NCI-H1417 treated with DMSO at 0.1 percent for 48 hours (cell line): ENCODE results near the gene CNTNAP3.
"Not testable (repeated sequence)": the region's sequence is repeated elsewhere in the genome, so short reads cannot be mapped to it uniquely, and the experiment has no call there.

Experiments used
- DNase-seq: peaks from one replicate; lab custom pipeline; 2025; lab: John Stamatoyannopoulos, UW

Gene CNTNAP3

GRCh38 chr9:39287980-39288379 is at the start of gene CNTNAP3:
TSS of gene CNTNAP3 (minus strand) at chr9:39288167. CDS start at chr9:39288064, 103 bp downstream.
- not testable (repeated sequence) for DNase-seq

DNA sequence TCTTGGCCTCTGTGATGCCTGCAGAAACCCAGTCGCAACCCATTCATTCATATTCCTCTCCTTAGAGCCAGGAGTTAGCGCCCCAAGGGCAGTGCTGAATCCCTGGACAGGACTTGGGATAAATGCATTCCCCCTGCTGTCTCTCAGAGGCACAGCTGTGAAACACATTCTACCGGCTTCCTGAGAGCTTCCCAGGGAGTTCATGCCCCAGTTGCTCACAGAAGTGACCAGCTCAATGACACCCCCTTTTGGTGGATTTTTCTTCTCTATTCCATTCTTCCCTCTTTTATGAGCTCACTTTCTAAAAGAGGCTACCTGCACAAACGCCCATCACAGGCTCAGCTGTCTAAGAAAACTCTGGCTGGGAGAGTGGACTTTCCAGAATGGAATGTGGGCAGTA is 8.0 kb downstream of the CNTNAP3 start:
- DNase-seq, result not testable (repeated sequence)

DNA sequence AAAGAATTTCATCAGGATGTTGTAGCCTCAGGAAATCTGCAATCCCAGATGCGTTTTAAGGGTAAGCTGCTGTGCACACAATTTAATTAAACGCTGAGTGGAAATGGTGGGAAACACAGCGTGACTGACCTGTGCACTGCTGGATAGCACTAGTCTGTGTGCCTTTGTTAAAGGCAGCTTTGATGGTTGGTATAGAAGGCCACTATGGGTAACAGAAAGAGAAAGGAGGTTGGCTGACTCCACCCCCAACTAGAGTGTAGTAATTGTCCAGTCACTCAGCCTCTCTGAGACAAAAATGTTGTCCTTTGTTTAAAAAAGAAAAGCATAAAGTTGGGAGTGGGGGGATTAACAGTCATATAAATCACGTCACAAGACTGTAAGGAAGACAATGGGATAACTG is 45.5 kb downstream of the CNTNAP3 start:
- DNase-seq, result not testable (repeated sequence)

GRCh38 chr9:39232130-39232991 is 55.6 kb downstream of the CNTNAP3 start:
- DNase-seq, result not testable (repeated sequence)

DNA sequence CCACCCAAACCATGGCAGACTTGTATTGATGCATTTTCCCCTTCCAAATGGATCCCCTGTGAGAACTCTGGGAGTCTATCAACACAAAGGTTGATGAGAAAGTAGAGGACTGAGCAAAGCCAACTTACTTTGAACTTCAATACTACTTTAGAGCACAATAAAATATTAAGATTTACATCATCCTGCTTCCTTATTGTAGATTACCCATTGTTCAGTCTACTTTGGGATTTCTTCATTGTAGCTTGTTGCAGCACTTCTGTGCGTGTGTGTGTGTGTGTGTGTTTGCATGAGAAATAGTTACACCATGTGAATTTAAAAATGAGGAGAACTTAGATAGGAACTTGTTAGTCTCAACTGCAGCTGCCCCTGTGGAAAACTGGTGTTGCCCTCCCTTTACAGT is 72.0 kb downstream of the CNTNAP3 start:
- not testable (repeated sequence) for DNase-seq

- DNase-seq, result not testable (repeated sequence)
Measured at GRCh38 chr9:39209773-39210172, 78.2 kb downstream of the CNTNAP3 start.

DNA sequence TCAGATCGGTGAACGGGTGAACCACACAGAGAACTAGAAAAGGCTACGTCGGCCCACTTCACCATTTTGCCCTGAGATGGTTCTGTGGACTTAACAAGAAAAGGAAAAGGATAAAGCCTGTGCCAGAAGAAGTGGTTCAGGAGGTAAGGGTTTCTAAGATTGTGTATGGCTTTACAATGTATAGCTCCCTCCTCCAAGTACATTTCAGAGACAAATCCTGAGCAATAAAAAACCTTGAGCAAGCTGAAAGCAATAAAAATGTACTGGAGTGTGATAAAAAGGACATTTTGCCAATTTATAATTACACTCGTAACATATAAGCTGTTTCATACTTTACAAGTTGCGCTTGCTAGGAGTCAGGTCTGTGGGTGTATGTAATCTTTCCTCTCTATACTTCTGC is 81.3 kb downstream of the CNTNAP3 start:
- DNase-seq, result not testable (repeated sequence)

DNA sequence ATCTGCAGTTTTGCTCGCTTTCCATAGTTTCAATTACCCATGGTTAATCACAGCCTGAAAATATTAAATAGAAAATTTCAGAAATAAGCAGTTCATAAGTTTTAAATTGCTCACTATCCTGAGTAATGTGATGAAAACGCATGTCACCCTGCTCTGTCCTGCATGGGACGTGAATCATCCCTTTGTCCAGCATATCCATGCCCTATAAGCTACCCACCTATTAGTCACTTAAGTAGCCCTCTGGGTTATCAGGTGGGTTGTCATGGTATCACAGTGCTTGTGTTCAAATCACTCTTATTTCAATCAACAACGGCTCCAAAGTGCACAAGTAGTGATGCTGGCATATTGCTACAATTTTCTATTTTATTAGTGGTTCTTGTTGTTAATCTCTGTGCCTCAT is 82.1 kb downstream of the CNTNAP3 start:
- DNase-seq, result not testable (repeated sequence)

- not testable (repeated sequence) for DNase-seq
Measured at GRCh38 chr9:39200412-39200811, 87.6 kb downstream of the CNTNAP3 start.

GRCh38 chr9:39198000-39198709 is 89.8 kb downstream of the CNTNAP3 start:
- DNase-seq, result not testable (repeated sequence)

- DNase-seq, result not testable (repeated sequence)
Measured at GRCh38 chr9:39171370-39171769, 116.6 kb downstream of the CNTNAP3 start.

- DNase-seq, result not testable (repeated sequence)
Measured at GRCh38 chr9:39157714-39158113, 130.3 kb downstream of the CNTNAP3 start.

DNA sequence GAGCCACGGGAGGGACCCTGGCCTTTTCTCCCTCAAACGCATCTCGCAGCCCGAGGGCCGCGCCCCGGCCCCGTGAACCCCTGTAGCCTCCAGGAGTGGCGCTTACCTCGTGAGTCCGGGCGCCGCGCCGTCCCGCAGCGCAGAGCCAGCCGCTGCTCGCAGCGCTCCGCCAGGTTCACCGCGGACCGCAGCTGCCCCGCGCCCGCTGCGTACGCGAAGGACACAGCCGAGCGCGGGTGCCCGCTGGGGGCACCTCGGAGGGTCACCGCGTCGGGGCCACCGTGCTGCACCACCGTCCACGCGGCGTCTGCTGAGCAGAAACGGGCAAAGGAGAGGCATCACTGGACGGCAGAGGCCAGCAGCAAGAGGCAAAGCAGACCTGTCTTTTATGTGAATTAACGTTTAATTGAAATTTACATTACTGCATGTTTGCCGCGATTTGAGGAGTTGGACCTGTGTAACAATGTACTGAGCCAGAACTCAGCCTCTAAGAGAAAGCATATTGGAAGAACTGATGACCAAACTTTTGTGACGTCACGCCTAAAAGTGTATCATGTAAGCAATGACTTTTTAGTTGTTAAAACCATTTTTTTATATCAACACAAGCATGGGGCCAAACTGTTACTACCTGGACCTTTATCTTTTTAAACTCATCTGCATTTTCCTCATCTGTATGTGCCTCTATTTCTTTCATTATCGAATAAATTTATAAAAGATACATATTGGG is 155.0 kb downstream of the CNTNAP3 start:
- DNase-seq, result not testable (repeated sequence)

DNA sequence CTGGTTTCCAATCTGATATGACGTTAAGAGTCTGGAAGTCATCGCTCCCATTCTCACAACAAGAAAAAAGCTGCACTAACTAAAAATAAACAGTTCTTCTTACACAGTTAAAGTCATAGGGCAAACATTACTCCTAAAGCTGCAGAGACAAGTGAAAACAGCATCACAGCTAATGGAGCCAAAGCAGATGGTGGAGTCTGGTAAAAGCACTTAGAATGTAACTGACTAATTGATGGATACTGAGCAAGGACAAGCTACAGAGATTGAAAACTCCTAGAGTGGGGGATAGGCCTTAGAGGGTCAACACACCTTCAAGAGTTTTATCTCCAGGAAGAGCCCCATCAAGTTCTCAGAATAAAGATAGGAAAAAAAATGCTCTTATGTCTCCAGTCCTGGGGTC is 166.6 kb downstream of the CNTNAP3 start:
- not testable (repeated sequence) for DNase-seq

DNA sequence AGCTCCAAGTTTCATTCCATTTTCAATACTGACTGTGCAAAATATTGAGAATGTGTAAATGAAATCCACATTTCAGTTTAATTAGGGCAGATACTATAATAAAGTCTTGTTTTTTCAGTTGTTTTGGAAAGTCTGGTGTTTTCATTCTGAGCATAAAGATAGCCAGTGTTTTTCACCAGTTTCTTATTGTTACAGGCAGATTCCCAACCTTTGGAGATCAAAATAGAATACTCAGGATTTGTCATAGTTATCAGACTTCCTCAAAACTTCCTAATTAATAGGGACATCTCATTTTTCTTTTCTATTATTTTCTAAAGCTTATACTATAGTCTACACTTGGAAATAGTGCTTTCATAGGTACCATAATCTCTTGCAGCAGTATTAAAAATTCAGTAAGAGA is 176.2 kb downstream of the CNTNAP3 start:
- not testable (repeated sequence) for DNase-seq

DNA sequence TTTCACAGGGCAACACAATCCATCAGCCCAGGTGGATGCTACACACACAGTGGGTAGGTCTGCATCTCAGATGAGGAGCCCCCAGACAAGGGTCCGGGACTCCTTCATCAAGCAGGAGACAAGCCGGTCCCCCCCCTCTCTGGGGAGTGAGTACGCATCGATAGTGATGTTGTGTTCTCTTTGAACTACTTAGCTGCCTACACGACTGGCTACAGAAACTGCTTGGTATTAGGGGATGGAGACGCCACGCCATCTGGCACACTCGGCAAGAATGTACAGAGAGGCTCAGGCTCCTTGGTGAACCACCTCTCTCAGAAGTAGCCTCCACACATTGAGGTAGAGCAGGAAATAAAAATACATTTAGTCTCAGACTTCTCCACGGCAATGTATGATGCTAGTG is 179.8 kb downstream of the CNTNAP3 start:
- no peak for DNase-seq

DNA sequence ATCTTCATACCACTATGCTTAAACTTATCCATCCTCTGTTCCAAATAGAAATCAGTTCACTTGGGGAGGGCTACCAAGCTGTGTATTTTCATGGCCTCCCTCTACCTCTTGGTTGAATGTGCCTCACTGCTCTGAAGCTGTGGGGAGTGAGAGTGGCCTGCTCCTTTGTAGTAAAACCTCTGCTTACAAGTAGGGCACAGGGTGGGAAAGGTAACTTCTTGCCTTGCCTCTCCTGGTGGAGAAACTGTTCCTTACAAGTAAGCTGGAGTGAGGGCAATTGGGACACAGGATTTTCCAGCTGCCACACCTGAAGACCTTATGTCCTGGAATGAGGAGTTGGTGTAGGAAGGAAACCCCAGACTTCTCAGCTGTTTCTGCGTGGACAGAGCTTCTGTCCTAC is 190.8 kb downstream of the CNTNAP3 start:
- not testable (repeated sequence) for DNase-seq

DNA sequence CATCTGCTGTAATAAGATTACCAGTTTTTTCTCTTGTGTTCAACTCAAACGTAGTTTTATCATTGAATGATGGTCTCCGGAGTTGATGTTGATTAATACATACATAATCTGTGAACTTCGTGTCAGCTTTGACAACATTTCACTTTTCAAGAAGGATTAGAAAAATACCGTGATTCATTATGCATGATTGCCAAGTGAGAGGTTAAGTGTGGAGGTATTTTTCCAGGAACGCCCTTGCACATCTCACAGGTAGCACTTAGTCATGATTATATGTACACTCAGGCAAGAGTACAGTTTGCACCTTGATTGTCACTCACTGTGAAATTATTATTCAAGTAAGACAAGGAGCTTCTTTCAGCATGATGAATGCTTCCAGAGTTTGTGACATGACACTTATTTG is 202.7 kb downstream of the CNTNAP3 start:
- not testable (repeated sequence) for DNase-seq

DNA sequence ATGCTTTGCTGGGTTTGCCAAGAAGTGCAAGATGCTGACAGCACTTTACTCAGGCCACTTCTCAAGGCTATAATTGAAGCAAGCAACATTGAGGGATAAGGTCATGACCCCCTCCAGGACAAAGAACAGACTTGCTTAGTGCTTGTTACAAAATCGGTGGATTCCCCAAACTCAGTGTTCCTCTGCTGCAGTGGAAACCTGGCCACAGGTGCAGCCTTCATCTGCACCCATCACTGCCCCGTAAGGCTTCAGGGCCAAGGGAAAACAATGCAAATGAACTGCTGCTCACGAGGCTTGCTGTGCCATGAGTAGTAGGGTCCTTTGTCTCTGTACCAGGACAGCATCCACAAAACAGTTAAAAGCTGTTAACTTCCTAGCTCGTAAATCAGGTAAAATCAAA is 205.4 kb downstream of the CNTNAP3 start:
- not testable (repeated sequence) for DNase-seq

GRCh38 chr9:39080081-39080480 is 207.9 kb downstream of the CNTNAP3 start:
- DNase-seq, result not testable (repeated sequence)

- DNase-seq, result not testable (repeated sequence)
Measured at GRCh38 chr9:39078621-39079256, 209.2 kb downstream of the CNTNAP3 start.

- DNase-seq, result not testable (repeated sequence)
Measured at GRCh38 chr9:39073537-39073936, 214.4 kb downstream of the CNTNAP3 start.
